SJCRH30 (cell line): ENCODE results near the gene CST2. TPM values are rescaled to one million over a fixed set of nuclear protein-coding genes. Genes with fewer than 3 reads are reported as not detected.
A peak's percentile ranks its signal among the peaks of the same experiment; 100 is the strongest.
"Not testable (repeated sequence)": the region's sequence is repeated elsewhere in the genome, so short reads cannot be mapped to it uniquely, and the experiment has no call there.

ENCODE experiments used
- DNase-seq, 2 experiments: peaks; one replicate each; pipeline ENCODE4 v3.0.0-alpha.2; 2015 to 2020
- H3K27ac ChIP-seq: fragments of 250-450 bp; sonication (Bioruptor Pico); 2 replicates; pipeline ENCODE4 v1.5.1; 2020; ENCODE audit warnings: mild to moderate bottlenecking, moderate library complexity
- H3K27me3 ChIP-seq: fragments of 250-450 bp; sonication (Bioruptor Pico); 2 replicates; pipeline ENCODE4 v1.5.1; 2020; ENCODE audit warnings: mild to moderate bottlenecking, moderate library complexity
- H3K36me3 ChIP-seq: fragments of 250-450 bp; sonication (Bioruptor Pico); 2 replicates; pipeline ENCODE4 v1.5.1; 2020; ENCODE audit warnings: mild to moderate bottlenecking, moderate library complexity
- H3K4me1 ChIP-seq: fragments of 250-450 bp; sonication (Bioruptor Pico); 2 replicates; pipeline ENCODE4 v1.5.1; 2020; ENCODE audit warnings: mild to moderate bottlenecking, moderate library complexity
- H3K4me3 ChIP-seq: fragments of 250-450 bp; sonication (Bioruptor Pico); 2 replicates; pipeline ENCODE4 v1.5.1; 2020; ENCODE audit warnings: mild to moderate bottlenecking, moderate library complexity
- H3K9me3 ChIP-seq: fragments of 250-450 bp; sonication (Bioruptor Pico); replicated peaks from 2 replicates; pipeline ENCODE4 v1.5.1; 2020; ENCODE audit warnings: mild to moderate bottlenecking, moderate library complexity
- total RNA-seq: library from RNA; depleted of rRNA; stranded (reverse); fragments of >200 nt; shearing (Covaris generic); gene quantifications from 2 replicates; pipeline ENCODE4 v1.2.3, GENCODE V29; 2014; rRNA removed

CST2 gene, protein sequence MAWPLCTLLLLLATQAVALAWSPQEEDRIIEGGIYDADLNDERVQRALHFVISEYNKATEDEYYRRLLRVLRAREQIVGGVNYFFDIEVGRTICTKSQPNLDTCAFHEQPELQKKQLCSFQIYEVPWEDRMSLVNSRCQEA
- not detected in 2 replicates for total RNA-seq

DNA sequence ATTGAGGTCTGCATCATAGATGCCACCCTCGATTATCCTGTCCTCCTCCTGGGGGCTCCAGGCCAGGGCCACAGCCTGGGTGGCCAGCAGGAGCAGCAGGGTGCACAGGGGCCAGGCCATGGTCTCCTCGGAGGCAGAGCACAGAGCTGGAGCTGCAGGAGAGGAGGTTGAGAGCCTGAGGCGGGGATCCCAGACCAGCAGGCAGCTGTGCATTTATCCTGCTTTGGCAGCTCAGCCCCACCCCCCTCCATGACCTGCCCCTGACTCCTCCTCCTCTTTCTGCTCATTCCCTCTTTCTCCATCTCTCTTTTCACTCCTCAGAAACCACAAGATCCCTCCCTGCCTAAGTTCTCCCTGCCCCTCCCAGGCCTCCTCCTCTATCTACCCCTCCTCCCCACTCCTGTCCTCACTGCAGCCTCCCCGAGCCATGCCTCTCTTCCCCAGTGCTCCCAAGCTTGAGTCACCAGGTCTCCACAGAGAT lies at the start of gene CST2:
TSS of gene CST2 (minus strand) at position 189 of the 481 bp plus-strand sequence. CDS start at position 120, 69 bp downstream.
- H3K27me3 ChIP-seq = no peaks in the 10 kb centered on the region
- peak in 1 of 2 experiments; percentile 20 for DNase-seq
- no peaks in the 10 kb centered on the region for H3K4me1 ChIP-seq

DNA sequence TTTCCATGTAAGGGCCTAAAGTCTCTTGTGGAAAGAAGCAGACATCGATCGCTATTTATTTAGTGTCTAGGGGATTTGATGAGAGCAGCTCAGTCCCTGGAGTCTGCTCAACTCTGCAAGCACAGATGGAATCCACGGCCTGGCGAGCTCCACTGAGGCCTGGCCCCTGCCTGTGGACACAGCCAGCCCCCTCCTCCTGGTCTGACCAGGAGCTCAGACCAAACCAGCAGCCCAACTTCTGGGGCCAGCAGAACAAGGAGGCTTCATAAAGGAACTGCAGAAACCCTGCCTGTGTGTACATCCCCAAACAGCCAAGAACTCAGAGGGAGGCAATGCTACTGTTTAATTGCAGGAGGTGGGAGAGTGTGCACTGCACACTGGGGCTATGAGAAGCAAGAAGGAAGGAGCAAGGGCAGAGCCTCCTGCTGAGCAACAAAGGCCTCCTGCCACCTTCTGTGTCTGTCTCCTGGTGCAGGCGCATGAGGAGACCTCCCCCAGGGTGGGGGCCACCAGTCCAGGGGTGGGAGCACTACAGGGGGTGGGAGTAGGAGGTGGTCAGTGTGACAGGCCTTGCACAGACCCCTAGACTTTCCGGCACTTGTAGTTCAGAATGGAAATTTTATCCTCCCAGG lies 49.2 kb upstream of the CST2 start:
- Histone ChIP-seq H3K27ac (no peak overlapping the region), H3K4me3 (no peak overlapping the region), H3K9me3 (no peaks in the 10 kb centered on the region), H3K27me3 (peaks cover 2% of the 10 kb centered on the region; the same call in 1 of the 2 replicates), H3K4me1 (no peaks in the 10 kb centered on the region), H3K36me3 (no peaks in the 10 kb centered on the region)
- DNase-seq = no peak

More for the DNA sequence above, at the start of gene CST2:
- H3K27ac ChIP-seq = no peak within 1 kb of the TSS
- no peaks in the 10 kb centered on the region for H3K9me3 ChIP-seq
- H3K4me3 ChIP-seq = no peak within 1 kb of the TSS
- no peaks in the 10 kb centered on the region for H3K36me3 ChIP-seq

DNA sequence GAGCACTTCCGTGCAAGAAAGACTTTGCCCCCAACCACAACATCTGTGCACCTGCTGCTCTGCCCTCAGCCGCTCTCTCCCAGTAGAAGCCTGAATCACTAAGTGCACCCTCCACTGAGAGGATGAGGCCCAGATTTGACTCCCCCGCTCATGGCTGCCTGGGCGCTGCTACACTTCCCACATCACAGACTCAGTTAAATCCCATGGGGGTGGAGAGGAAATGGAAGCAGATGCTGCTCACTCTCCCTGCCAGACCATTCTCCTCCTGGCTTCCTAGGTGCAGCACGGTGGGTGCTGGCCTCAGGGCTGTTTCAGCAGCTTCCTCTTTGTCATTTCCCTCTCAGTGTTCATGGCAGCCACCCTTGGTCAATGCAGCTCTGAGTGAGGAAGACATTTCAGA lies 48.2 kb upstream of the CST2 start:
- H3K27ac ChIP-seq = no peak overlapping the region
- DNase-seq = peak in 1 of 2 experiments; percentile 8
- no peaks in the 10 kb centered on the region for H3K4me1 ChIP-seq
- H3K4me3 ChIP-seq = no peak overlapping the region
- no peaks in the 10 kb centered on the region for H3K9me3 ChIP-seq
- no peaks in the 10 kb centered on the region for H3K36me3 ChIP-seq
- no peaks in the 10 kb centered on the region; the same call in 1 of the 2 replicates for H3K27me3 ChIP-seq

DNA sequence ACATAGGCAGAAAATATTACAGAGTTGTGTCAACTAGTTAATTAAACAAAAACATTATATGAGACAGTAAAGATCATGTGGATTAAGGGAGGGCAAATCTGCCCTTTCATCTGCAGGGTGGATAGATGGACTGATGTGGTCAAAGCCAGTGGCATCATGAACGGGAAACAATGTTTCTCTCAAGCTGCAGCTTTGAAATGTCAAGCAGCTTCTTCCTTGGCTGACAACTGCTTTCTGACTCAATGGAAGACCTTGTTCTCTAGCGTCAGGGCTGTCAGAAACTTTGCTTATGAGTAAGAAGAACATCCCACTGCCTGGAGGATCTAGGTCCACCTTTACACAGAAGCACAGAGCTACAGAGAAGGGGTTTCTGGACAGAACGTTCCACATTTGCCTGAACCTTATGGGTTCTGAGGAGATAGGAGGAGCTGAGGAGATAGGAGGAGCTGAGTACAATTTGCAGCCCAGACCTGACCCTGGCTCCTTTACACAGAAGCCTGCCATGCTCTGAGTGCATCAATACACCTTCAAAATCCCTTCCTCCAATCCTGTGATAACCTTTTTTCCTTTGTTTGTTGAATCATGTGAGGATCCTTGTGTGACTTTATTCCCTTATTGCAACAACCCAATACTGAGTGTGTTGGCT lies 47.0 kb upstream of the CST2 start:
- Histone ChIP-seq H3K4me3 (no peak overlapping the region), H3K4me1 (no peaks in the 10 kb centered on the region), H3K27ac (no peak overlapping the region), H3K27me3 (no peaks in the 10 kb centered on the region; the same call in 1 of the 2 replicates), H3K9me3 (no peaks in the 10 kb centered on the region), H3K36me3 (no peaks in the 10 kb centered on the region)
- DNase-seq = no peak

DNA sequence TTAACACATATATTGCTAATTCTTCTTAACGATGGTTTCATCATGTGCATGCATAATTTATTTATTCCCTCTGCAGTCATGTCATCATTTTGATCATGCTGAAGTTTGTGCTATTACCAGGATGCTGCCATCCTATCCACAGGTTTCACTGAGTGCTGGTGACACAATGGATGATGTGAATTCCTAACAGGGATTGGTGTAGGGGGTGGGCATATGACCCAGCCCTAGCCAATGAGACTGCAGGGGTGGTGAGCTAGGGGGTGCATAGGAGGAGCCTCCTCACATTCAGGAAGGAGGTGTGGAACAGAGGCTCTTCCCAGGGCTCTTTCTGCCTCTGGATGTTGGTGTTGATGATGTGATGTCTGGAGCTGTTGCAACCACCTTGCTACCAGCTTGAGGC lies 45.5 kb upstream of the CST2 start:
- Histone ChIP-seq H3K27ac (no peak overlapping the region), H3K4me1 (no peaks in the 10 kb centered on the region), H3K36me3 (no peaks in the 10 kb centered on the region), H3K27me3 (peaks cover 2% of the 10 kb centered on the region), H3K4me3 (no peak overlapping the region), H3K9me3 (no peaks in the 10 kb centered on the region)
- DNase-seq = no peak

DNA sequence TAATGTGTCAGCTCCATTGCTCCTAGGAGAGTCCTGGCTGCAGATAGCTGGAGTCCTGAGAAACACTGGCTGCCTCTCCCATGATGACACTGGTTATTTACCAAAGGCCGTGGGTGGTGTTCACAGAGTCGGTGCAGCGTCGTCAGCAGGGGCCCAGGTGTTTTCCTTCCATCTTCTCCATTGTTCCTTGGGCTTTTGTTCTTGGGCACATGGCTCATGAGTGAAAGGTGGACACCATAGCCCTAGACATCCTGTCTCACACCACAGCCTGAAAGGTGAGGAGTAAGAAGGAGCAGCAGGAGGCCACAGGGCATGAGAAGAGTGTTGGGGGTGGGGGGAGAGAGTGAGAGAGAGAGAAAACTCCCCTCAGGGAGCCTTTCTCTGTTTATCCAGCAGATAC lies 43.9 kb upstream of the CST2 start:
- no peaks in the 10 kb centered on the region for H3K36me3 ChIP-seq
- no peak for DNase-seq
- H3K4me3 ChIP-seq = no peak overlapping the region
- H3K27me3 ChIP-seq = peaks cover 4% of the 10 kb centered on the region
- H3K27ac ChIP-seq = no peak overlapping the region
- no peaks in the 10 kb centered on the region for H3K9me3 ChIP-seq
- no peaks in the 10 kb centered on the region for H3K4me1 ChIP-seq

DNA sequence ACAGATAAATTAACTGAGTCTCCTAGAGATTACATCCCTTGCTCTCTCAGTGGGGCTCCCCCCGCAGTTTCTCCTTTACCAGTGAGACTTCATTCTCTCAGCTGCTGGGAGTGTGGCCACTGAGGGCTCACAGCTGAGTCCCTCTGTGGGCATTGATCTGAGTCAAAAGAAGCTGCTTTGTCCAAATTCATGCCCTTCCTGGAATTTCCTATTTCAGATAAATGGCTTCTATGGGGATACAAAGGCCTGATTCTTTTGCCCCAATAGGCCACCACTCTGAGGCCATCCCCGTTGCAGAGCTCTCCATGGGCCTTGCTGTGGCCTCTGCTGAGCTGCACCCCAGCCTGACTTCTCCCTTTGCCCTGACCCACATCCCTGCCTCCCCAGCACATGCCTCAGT lies 43.0 kb upstream of the CST2 start:
- no peaks in the 10 kb centered on the region for H3K9me3 ChIP-seq
- DNase-seq = no peak
- no peaks in the 10 kb centered on the region for H3K4me1 ChIP-seq
- H3K27ac ChIP-seq = no peak overlapping the region
- no peaks in the 10 kb centered on the region for H3K36me3 ChIP-seq
- H3K4me3 ChIP-seq = no peak overlapping the region
- peaks cover 4% of the 10 kb centered on the region for H3K27me3 ChIP-seq

DNA sequence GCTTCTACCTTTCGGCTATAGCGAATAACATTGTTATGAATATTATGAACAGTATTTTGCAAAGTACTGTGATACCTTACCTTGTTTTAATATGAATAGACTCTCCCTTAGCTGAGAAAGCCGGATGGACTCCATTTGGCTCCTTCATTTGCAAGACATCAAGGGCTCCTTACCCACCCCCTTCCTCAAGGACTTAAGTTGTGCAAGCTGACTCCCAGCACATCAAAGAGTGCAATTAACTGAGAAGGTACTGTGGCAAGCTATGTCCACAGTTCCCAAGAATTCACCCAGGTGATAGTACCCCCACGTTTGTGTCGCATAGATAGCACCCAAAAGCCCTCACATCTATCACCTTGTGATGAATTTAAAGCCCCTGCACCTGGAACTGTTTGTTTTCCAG lies 41.8 kb upstream of the CST2 start:
- Histone ChIP-seq H3K9me3 (no peaks in the 10 kb centered on the region), H3K4me1 (no peaks in the 10 kb centered on the region), H3K27ac (no peak overlapping the region), H3K4me3 (no peak overlapping the region), H3K27me3 (peaks cover 4% of the 10 kb centered on the region; the same call in 1 of the 2 replicates), H3K36me3 (no peaks in the 10 kb centered on the region)
- DNase-seq = no peak

DNA sequence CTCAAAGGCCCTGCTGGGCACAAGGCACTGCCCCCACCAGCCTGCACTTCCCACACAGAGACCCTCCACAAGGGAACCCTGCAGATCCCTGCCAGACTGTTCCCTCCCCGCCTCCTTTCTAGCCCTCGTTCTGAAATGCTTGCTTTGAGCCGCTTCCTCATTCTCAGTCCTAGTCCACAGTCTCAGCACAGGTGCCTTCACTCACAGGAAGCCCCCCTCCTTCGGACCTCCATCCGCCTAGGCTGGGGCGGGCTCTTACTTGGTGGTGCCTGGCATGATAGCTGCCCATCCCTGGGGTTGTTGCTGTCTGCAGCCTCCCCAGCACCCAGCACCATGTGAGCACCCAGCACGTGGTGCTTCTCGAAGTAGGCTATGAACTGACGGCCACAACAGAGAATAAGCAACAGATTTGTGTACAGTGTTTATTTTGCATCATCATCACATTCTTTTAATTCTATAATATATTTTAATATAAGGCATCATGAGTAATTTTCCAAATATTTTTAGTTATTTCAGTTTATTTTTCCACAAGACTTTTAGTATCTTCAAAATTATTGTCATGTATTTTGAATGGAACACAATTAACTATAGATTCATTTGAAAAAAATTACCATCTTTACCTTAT lies 40.7 kb upstream of the CST2 start:
- DNase-seq = no peak
- H3K9me3 ChIP-seq = no peaks in the 10 kb centered on the region
- no peak overlapping the region for H3K27ac ChIP-seq
- H3K27me3 ChIP-seq = peaks cover 4% of the 10 kb centered on the region; the same call in 1 of the 2 replicates
- H3K4me3 ChIP-seq = no peak overlapping the region
- no peaks in the 10 kb centered on the region for H3K36me3 ChIP-seq
- H3K4me1 ChIP-seq = no peaks in the 10 kb centered on the region

DNA sequence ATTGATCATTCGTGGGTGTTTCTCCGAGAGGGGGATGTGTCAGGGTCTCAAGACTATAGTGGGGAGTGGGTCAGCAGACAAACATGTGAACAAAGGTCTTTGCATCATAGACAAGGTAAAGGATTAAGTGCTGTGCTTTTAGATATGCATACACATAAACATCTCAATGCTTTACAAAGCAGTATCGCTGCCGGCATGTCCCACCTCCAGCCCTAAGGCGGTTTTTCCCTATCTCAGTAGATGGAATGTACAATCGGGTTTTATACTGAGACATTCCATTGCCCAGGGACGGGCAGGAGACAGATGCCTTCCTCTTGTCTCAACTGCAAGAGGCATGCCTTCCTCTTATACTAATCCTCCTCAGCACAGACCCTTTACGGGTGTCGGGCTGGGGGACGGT lies 34.2 kb upstream of the CST2 start:
- not testable (repeated sequence) for H3K27ac ChIP-seq, H3K4me1 ChIP-seq, H3K27me3 ChIP-seq, H3K4me3 ChIP-seq, DNase-seq, H3K9me3 ChIP-seq, H3K36me3 ChIP-seq

DNA sequence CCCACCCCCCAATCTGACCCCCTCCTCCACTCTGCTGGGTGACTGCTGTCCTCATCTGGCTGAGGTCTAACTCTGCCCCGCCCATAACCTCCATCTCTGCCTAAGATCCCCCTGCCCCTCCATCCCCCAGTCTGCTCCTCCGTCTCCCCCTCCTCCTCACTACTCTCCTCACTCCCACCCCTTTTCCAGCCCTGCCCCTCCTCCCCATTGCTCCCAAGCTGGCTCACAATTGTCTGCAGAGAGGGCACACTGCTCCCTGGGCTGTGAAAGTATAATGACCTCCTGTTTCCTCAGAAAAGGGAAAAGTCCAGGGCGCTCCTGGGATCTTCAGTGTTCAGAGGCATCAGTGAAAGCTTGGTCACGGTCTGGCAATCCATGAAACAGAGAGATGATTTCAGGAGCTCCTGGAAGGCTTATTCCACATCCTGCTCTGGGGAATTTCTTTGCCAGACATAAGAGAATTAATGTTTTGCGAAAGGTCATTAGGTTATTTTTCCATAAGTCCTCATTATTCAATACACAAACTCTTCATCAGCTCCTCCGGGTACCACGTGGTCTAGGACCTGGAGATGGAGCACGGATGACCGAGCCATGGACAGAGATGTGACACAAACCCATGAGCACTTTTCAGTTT lies 31.6 kb upstream of the CST2 start:
- no peak overlapping the region for H3K27ac ChIP-seq
- no peaks in the 10 kb centered on the region for H3K27me3 ChIP-seq
- no peaks in the 10 kb centered on the region for H3K36me3 ChIP-seq
- H3K4me1 ChIP-seq = no peaks in the 10 kb centered on the region
- H3K4me3 ChIP-seq = no peak overlapping the region
- no peak for DNase-seq
- H3K9me3 ChIP-seq = no peaks in the 10 kb centered on the region

DNA sequence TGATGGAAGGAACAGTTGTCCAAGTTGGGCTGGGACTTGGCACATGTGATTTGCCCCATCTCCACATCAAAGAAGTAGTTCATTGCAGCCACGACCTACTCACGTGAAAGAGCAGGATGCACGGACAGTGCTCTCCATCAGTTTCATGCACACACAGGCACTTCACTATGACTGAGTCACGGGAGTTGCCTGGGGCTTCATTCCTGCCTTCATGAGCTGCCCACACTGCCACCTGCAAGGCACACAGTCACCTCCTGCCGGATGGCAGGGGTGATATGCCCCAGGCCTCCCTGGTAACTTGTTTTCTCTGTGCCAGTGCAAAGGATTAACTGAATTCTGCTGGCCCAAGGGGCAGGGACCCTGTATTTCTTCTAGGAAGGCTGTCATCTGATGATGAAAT lies 30.2 kb upstream of the CST2 start:
- Histone ChIP-seq H3K27me3 (no peaks in the 10 kb centered on the region), H3K36me3 (no peaks in the 10 kb centered on the region), H3K4me3 (no peak overlapping the region), H3K4me1 (no peaks in the 10 kb centered on the region), H3K27ac (no peak overlapping the region), H3K9me3 (no peaks in the 10 kb centered on the region)
- DNase-seq = no peak

DNA sequence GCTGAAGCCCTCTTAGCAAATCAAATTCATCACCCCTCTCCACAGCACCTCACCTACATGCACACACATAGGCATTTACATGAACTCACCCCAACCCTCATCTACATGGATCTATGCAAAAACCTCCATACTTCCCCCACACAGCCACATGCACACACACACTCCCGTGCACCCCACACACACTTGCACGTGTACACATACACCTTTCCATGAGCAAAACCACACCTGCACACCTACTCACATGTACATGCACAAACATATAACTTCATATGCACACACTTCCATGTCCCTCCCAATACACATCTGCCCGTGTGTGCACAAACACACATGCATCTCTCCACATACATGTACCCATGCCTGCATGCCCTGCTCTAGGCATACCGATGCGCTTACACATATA lies 29.7 kb upstream of the CST2 start:
- Histone ChIP-seq H3K4me1 (no peaks in the 10 kb centered on the region), H3K9me3 (no peaks in the 10 kb centered on the region), H3K27me3 (no peaks in the 10 kb centered on the region), H3K27ac (no peak overlapping the region), H3K36me3 (no peaks in the 10 kb centered on the region), H3K4me3 (no peak overlapping the region)
- no peak for DNase-seq

DNA sequence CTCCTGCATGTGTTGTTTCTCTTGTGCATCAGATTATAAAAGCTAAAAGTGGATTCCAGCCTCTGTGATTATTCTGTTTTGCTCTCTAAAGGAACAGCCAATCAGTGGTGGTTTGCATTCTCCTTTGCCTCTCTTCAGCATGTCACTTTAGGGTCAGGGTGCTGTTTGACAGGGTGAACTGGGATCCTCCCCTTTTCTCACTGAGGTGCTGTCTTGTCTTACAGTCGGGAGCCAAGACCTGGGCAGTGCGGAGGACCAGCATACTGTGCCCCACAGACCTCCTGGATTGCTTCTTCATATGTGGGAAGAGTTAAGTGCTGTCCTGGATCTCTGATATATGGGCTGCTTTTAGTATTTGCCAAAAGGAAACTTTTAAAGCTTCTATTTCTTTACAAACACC lies 15.2 kb upstream of the CST2 start:
- no peak for DNase-seq

DNA sequence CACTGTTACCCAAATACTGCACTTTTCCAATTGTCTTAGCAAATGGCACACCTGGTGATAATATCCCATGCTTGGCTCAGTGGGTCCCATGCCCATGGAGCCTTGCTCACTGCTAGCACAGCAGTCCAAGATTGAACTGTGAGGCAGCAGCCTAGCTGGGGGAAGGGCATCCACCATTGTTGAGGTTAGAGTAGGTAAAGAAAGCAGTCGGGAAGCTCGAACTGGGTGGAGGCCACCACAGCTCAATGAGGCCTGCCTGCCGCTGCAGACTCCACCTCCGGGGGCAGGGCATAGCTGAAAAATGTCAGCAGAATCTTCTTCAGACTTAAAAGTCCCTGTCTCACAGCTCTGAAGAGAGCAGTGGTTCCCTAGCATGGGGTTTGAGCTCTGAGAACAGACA lies 9.2 kb upstream of the CST2 start:
- Histone ChIP-seq H3K4me1 (no peaks in the 10 kb centered on the region), H3K4me3 (no peak overlapping the region), H3K36me3 (no peaks in the 10 kb centered on the region), H3K9me3 (no peaks in the 10 kb centered on the region), H3K27ac (no peak overlapping the region), H3K27me3 (no peaks in the 10 kb centered on the region)
- DNase-seq = no peak

More for the DNA sequence above, 15.2 kb upstream of the CST2 start:
- Histone ChIP-seq H3K36me3 (no peaks in the 10 kb centered on the region), H3K4me3 (no peak overlapping the region), H3K27me3 (no peaks in the 10 kb centered on the region), H3K9me3 (no peaks in the 10 kb centered on the region), H3K4me1 (no peaks in the 10 kb centered on the region), H3K27ac (no peak overlapping the region)
